ENCODE results near the gene HTR3B.
A peak's percentile ranks its signal among the peaks of the same experiment; 100 is the strongest.
"Not testable (repeated sequence)": the region's sequence is repeated elsewhere in the genome, so short reads cannot be mapped to it uniquely, and the experiment has no call there.

HTR3B gene, protein sequence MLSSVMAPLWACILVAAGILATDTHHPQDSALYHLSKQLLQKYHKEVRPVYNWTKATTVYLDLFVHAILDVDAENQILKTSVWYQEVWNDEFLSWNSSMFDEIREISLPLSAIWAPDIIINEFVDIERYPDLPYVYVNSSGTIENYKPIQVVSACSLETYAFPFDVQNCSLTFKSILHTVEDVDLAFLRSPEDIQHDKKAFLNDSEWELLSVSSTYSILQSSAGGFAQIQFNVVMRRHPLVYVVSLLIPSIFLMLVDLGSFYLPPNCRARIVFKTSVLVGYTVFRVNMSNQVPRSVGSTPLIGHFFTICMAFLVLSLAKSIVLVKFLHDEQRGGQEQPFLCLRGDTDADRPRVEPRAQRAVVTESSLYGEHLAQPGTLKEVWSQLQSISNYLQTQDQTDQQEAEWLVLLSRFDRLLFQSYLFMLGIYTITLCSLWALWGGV

DNA sequence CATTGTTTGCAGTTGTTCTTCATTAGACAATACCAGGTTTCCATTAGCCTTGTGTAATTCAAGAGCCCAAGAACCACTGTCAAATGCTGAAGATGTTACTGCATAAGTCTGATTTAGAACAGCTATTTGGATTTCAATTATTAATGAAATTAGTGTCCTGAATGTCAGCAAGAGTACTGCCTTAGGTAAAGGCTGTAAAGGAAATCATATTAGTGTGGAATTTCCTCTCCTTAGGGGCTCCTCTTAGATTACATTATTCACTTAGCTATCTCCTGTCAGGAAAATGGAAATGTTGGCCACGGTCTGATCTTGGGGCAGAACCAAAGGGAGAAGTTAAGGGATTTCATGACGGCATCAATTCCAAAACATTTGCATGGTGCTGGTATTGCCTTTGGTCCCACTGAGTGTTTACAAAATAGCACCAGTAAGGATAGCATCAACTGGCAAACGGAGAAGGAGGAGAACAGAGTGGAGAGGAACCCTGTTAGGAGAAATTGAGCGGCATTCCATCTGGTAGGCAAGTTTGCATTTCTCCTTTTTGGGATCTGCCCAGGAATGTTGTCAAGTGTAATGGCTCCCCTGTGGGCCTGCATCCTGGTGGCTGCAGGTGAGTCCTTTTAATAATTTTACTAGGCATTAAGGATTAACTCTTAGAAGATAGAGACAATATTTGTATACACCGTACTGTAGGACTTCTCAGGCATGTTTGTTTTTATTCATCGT lies at the start of gene HTR3B:
HTR3B (plus strand) TSS at position 418 of the 723 bp plus-strand sequence; CDS start at position 556, 138 bp downstream.
- no peak for DNase-seq

DNA sequence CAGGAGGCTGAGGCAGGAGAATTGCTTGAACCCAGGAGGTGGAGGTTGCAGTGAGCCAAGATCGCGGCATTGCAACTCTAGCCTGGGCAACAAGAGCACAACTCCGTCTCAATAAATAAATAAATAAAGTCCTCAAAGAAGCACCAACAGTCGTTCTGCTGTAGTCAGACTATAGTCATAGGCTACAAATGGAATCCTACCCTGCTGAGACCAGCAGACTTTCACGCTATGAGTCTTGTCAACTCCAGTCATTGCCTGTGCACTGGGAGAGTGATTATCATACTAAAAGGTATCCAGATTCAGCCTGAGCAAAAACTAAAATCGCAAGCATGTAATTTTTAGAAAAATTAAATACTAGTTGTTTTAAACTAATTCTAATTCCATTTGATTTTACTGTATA lies 48.8 kb upstream of the HTR3B start:
- DNase-seq = no peak

DNA sequence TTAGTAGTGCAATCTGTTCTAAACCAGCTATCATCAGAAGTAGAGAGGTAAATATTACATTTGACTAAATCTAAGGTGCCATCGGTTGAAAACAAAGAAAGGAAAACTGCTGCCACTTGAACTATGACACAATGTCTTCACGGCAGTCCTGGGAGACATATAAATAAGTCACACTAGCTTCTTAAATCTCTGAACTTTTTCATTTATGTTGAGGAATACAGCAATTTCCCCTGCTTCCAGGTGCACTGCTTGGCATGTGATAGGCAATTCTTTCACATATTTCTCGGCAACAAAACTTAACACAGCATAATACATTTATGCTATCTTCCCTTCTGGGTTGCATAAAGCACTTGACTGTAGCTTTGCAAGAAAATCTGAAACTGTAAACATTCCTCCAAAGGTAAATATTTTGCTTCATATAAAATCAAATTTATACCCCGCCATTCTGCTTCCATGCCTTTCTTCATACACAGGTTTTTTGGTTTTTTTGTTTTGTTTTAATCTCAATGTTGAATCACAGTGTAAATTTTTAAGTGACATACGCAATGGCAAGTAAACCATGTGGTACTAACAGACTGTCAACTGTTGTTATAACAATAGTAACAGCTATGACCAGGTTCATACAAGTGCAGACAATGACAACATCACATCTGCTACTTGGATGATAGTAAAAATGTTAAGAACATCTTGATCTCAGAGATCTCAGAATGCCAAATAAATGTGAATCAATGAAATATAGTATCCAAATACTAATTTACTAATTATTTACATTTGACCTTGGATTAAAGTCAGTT lies 47.4 kb upstream of the HTR3B start:
- DNase-seq = no peak

GRCh38 chr11:113859665-113860064 lies 44.9 kb upstream of the HTR3B start:
- DNase-seq = no peak

GRCh38 chr11:113862435-113862834 lies 42.2 kb upstream of the HTR3B start:
- DNase-seq = no peak

DNA sequence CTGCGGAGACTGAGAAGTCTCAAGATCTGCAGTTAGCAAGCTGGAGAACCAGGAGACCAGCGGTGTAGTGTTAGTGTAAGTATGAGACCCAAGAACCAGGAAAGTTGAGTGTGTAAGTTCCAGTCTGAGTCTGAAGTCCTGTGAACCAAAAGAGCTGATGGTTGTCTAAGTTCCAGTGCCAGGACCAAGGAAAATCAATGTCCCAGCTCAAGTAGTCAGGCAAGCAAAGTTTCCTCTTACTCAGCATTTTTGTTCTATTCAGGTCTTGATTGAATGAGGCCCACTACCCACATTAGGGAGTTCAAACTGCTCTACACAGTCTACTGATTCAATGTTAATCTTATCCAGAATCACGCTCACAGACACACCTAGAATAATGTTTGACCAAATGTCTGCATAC lies 40.2 kb upstream of the HTR3B start:
- no peak for DNase-seq

DNA sequence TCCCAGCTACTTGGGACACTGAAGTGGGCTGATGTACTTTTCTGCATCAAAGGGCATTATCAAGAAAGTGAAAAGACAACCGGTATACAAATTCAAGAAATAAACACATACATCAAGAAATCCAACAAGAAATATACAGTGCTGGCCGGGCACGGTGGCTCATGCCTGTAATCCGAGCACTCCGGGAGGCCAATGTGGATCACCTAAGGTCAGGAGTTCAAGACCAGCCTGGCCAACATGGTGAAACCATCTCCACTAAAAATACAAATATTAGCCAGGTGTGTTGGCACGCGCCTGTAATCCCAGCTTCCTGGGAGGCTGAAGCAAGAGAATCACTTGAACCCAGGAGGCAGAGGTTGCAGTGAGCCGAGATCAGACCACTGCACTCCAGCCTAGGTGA lies 38.7 kb upstream of the HTR3B start:
- no peak for DNase-seq

DNA sequence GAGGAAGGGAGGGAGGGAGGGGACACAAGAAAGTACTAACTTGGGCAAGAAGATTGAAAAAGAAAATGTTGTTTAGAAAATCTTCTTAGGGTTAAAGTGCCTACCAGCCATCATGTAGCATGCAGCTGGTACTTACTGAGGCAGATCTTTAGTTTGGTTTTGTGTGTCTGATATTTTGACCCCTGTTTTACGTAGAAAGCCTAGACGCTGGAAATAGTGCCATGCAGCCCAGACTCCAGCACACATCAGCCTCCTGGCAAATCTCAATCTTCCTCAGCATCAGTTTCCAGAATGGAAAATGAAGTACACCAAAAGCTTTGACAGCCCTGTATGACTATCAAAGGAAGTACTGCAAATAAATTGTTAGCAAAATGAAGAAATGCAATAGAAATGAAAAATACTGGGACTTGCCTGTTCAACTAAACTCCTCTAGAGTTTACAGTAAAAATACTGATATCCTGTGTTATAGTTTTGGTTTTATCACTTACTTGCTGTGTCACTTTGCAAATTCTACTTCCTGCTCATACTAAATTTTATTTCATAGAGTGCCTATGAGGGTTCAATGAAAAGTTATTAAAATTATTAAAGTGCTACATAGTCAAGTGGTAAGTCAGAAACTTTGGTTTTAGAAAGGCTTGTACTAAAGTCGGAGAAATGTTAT lies 36.6 kb upstream of the HTR3B start:
- no peak for DNase-seq

GRCh38 chr11:113871336-113871735 lies 33.3 kb upstream of the HTR3B start:
- DNase-seq = no peak

DNA sequence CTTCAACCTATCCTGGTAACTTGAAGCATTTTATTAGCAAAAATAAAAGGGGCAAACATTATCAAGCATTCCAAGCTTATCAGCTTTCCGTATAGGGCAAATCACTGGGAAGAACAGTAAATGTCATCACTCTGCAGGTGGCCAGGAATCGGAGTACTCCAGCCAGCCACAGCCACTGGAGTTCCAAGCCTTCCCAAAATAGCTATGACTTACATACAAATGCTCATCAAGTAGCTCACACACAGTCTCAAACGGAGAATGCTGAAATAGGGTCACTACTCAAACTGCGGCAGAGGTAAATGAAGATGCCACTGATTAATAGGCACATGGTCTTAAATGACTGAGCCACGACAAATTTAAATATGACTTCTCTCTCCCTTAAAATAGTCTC lies 31.4 kb upstream of the HTR3B start:
- no peak for DNase-seq

- DNase-seq = no peak
Observed at GRCh38 chr11:113874096-113874495, 30.5 kb upstream of the HTR3B start.

GRCh38 chr11:113874581-113875233 lies 29.9 kb upstream of the HTR3B start:
- no peak for DNase-seq

DNA sequence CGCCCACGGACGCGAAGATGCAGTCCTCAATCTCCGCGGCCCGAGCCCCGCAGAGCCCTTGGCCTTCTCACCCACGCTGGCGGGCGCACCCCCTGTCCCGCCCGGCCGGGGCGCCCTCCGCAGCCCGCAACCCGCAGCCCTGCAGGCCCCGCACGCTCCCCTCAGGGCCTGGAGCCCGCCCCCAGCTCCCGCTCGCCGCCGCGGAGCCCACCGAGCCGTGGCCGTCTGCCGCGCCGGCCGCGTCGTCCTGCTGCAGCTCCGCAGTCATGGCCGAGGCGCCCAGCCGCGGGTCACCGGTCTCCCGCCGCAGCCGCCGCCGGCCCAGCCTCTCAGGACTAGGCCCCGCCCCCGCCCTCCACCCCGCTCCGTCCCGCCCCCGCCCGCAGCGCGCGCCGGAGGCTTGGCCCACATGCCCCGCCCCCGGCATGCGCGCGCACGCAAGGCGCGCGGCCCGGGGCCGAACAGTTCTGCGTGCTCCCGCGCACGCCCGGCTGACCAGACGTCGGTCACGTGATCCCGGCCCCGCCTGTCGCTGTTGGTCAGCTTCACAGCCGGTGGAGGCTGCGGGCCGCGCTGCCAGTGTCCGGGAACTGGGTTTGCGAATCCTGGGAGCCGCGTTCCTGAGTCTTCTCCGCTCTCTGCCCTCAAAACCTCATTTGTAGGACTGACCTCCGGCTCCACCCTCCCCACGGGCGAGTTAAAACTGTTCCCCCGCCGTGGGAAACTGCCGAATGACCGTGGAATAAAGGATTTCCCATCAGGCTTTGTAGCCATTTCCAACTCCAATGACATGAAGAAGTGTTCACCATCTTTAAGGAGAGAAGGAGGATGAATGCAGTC lies 29.1 kb upstream of the HTR3B start, which contains the start of gene USP28:
USP28 (minus strand) TSS at position 339 of the 840 bp plus-strand sequence; CDS start at position 268, 71 bp downstream.
- peak; percentile 81 to 82 for DNase-seq

- no peak for DNase-seq
Observed at GRCh38 chr11:113876074-113876797, 28.4 kb upstream of the HTR3B start.

DNA sequence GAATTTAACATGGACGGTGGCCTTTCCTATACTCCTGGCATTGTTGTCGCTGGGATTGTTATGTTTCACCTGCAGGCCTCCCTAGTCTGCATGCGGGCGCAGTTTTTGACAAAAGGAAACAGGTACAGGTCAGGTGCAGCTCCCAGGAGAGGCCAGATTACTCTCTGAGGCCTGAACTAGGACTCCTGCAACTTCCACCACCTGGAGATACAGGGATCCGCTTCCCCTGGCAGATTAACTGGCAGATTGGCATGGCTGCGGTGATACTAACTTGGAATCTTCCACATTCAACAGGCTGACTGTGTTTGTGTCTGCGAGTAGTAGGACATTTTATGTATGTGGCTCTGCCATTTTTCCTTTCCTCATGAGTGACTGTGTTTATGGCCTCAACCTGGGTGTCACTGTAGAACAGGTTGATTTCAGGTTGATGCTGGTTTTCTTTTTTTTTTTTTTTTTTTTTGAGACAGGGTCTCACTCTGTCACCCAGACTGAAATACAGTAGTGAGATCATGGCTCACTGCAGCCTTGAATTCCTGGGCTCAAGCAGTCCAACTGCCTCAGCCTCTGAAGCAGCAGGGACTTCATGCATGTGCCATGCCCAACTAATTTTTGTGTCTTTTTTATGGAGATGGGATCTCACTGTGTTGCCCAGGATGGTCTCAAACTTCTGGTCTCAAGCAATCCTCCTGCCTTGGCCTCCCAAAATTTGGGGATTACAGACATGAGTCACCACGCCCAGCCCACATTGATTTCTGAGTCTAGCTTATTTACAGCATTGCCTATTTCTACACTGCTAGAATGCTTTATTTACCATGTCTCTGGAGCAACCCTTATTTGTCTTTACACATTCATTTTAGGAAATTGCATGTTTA lies 27.6 kb upstream of the HTR3B start:
- no peak for DNase-seq

GRCh38 chr11:113877670-113878055 lies 26.9 kb upstream of the HTR3B start:
- no peak for DNase-seq

- DNase-seq = not testable (repeated sequence)
Observed at GRCh38 chr11:113879446-113879845, 25.1 kb upstream of the HTR3B start.

DNA sequence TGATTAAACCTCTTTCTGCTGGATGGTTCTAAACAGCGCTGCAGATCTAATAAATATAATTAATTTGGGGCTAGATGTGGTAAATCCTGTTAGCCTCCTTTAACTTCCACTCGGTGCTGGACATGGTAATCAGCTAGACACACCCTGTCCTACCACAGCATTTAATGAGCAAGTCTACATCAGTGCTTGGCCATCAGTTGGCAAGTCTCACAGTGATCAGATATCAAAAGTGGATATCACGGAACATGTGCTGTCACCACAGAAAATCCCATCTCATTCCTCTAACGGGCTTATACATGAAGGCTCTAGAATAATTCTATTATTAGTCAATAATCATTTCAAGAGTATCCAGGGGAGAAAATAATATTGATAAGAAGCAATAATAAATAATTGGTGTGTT lies 23.6 kb upstream of the HTR3B start:
- no peak for DNase-seq

DNA sequence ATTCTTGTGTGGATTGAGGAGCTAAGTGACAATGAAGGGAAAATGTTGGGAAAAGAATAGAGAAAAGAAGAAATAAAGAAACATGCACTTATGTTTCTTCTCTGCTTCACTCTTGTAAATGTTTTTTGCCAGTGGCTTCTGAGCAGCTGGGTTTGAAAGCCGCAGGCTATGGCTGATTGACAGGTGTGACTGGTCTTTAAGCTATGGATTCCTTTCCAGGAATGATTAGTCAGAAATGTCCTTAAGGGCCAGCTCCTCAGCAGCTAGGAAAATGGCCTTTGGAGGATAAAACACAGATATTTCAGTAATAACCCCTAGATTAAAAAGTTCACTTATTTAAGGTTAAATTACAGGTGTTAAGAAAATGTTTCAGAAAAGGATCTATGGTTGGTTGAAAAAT lies 22.7 kb upstream of the HTR3B start:
- DNase-seq = no peak

Data from stimulated activated CD4-positive, alpha-beta T cell treated with anti-CD3 and anti-CD28 coated beads, Interleukin-2, amount 100 ng/mL, for 48 hours (primary cell).